GM19328 (cell line): ENCODE data around the gene C9orf152.

Experiments used
- ATAC-seq: cut with Tn5 transposase; IDR thresholded peaks from one replicate; pipeline ENCODE4 v1.9.1; 2021; ENCODE audit warnings: mild to moderate bottlenecking, moderate library complexity; ENCODE audit not compliant: unreplicated experiment

The C9orf152 gene

DNA sequence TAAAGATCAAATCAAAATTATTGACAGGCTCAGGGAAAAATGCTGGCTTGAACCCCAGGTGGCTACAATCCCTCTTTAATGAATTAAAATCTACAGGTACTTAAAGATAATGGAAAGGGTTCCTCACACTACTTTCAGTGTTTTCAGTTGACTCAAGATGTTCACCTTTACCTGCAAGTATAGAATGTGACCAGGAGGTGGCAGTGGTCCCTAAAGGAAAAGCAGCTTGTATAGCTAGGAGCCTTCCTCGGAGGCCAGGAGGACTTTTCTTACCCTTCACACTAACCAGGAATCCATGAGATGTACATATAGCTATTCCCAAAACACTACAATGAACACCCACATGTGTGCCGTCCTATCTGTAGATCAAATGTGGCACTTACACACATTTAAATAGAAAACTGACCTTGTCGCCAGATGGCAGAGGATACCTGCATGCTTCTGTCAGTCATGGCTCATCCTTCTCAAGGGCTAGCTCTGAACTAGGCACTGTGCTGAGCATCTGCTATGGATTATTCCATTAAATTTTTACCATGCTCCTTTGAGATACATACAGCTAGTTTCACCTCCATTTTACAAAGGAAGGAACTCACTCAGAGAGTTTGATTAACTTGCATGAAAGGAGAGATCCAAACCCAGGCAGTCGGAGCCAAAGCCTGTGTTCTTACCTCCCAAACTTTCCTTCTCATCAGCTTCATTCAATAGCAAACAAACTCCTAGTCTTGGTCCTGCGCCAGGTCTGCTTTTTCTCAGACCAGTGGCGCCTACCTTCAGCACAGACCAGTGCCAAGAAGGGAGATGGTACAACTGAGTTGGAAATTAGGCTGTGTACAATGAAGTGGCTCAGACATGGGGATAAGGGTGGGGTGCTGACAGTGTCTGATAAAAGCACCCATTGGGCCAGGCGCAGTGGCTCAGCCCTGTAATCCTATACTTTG, 24.5 kb downstream of the C9orf152 start:
- no peak for ATAC-seq

GRCh38 chr9:110180511-110181434, 27.2 kb downstream of the C9orf152 start:
- no peak for ATAC-seq

DNA sequence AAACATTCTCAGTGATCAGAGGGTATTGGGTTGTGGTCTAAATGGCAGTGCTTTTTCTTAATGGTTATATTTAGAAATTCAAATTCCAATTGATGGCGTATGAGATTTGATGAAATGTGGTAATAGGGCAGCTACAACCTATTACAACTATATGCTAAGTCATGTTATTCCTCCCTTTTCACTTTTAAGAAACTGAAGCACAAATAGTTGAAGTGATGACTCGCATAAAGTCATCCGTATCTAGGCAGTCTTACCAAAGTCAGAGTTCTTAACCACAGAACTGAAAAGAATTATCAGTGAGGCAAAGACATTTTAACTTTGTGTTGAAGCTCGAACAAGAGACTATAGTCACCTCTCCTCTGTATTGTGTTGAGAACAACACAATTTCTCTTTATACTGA, 28.2 kb downstream of the C9orf152 start:
- ATAC-seq: no peak

- ATAC-seq: no peak
These were observed 29.7 kb downstream of the C9orf152 start for GRCh38 chr9:110178281-110178680.

GRCh38 chr9:110175275-110175968, 32.5 kb downstream of the C9orf152 start:
- ATAC-seq: no peak

DNA sequence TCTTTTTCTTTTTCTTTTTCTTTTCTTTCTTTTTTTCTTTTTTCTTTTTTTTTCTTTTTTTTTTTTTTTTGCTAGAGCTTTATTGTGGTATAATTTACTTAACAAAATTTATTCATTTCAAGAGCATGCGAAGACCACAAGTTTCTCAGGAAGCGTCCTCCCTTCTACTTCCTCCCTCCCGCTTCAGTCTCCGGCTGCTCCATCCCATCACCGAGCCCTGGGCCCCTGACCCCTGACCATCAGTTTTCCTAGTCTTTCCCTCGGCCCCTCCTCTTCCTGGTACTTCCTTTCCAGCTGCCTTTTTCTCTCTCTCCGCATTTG, 34.7 kb downstream of the C9orf152 start:
- ATAC-seq: no peak

- ATAC-seq: no peak
These were observed 37.4 kb downstream of the C9orf152 start for GRCh38 chr9:110170357-110171257.

- ATAC-seq: no peak
These were observed 39.5 kb downstream of the C9orf152 start for GRCh38 chr9:110168486-110168885.

- no peak for ATAC-seq
These were observed 46.0 kb downstream of the C9orf152 start for GRCh38 chr9:110161940-110162339.

DNA sequence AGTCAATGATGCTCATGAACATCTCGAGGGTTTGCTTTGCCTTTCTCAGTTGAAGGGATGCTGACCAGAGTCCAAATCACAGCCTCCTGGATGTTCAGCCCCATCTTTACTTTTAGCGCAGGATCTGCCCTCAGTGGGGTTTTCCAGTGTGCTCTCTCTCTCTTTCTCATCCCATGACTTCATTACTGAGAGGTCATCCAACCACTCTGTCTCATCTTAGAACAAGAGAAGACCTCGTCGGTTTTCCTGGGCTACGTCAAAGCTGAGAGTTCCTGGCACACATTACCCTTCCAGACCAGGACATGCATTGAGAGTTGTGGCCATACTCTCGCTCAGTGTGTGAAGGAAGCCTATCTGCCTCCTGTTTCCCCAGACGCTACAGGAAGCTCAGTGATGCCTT, 47.3 kb downstream of the C9orf152 start:
- ATAC-seq: no peak

DNA sequence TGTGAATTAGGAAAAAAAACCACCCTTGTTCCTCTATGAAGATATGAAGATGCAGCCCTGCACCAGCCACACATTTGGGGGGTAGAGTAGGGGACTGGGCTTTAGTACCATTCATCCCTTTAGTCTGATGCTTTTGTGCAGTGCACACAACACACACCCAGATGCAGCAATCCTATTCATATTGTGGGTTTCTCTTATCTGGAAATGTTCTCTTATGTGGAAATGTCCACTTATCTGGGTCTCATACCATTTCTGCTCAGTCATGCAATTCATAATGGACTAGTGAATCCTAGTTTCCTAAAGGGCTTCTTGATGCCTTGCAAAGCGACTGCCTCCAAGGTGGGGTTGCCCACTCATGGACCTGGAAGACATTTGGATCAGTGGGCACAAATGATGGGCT, 47.8 kb downstream of the C9orf152 start:
- no peak for ATAC-seq

GRCh38 chr9:110157823-110158664, 49.9 kb downstream of the C9orf152 start:
- ATAC-seq: no peak

GRCh38 chr9:110156902-110157301, 51.1 kb downstream of the C9orf152 start:
- peak; percentile 80 for ATAC-seq

GRCh38 chr9:110156416-110156815, 51.5 kb downstream of the C9orf152 start:
- peak; percentile 19 for ATAC-seq

GRCh38 chr9:110155751-110156150, 52.2 kb downstream of the C9orf152 start:
- no peak for ATAC-seq

DNA sequence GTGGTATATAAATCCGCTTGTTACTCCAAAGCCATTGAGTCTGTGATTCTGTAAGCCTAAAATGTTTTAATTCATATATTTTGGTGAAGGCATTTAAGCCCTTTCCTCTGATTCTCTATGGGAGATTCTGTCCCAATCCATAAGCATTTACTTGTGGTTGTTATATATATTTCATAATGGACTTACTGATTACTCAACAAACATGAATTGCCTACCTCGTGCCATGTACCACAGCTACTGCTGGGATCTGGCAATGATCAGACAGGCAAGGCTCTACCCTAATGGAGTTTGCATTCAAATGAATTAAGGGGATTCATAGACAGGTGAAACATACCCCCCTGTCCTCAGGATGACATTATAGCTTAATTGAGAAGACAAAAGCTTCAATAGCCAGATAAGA, 54.5 kb downstream of the C9orf152 start:
- no peak for ATAC-seq

- no peak for ATAC-seq
These were observed 55.1 kb downstream of the C9orf152 start for GRCh38 chr9:110152704-110153374.
